ENCODE data around the gene RHEB. TPM values are rescaled to one million over a fixed set of nuclear protein-coding genes. Genes with fewer than 3 reads are reported as not detected.

Gene RHEB
- total RNA-seq, 4 donors from 2014 or later: 41.2 to 64.4 (median 53.5) TPM

DNA sequence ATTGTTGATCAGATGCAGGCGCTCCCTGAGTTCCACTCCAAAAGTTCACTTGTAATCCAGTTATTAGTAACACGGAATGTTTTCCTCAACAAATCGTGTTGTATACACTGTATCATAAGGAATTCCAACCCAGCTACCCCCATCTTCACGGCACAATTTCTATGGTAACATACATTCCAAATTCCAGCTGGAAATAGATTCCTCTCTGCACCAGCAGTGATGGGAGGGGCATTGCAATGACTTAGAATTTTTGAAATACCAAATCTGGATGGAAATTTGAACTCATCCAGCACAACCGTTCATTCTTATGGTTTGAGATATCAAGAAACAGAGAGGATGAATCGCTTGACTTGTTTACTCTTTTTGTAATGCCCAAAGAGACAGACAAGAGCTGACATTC is 38.9 kb upstream of the RHEB start:
- 83 to 84% methylated on average over 6 of the region's 6 CpGs for WGBS, 2 donors
- no peak overlapping the region for H3K4me3 ChIP-seq (ENCODE audit: low read depth, poor library complexity, severe bottlenecking)
- no peak for DNase-seq (ENCODE audit: low spot score in 2 of 2)
- intact Hi-C loops (cut with DNase I; ENCODE audit: low total_unique reads): no loop called here
- TF ChIP-seq POLR2A (IDR thresholded peaks at IDR 0.05): no peak
- TF ChIP-seq, protein P1, sequence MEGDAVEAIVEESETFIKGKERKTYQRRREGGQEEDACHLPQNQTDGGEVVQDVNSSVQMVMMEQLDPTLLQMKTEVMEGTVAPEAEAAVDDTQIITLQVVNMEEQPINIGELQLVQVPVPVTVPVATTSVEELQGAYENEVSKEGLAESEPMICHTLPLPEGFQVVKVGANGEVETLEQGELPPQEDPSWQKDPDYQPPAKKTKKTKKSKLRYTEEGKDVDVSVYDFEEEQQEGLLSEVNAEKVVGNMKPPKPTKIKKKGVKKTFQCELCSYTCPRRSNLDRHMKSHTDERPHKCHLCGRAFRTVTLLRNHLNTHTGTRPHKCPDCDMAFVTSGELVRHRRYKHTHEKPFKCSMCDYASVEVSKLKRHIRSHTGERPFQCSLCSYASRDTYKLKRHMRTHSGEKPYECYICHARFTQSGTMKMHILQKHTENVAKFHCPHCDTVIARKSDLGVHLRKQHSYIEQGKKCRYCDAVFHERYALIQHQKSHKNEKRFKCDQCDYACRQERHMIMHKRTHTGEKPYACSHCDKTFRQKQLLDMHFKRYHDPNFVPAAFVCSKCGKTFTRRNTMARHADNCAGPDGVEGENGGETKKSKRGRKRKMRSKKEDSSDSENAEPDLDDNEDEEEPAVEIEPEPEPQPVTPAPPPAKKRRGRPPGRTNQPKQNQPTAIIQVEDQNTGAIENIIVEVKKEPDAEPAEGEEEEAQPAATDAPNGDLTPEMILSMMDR (IDR thresholded peaks at IDR 0.05): no peak

DNA sequence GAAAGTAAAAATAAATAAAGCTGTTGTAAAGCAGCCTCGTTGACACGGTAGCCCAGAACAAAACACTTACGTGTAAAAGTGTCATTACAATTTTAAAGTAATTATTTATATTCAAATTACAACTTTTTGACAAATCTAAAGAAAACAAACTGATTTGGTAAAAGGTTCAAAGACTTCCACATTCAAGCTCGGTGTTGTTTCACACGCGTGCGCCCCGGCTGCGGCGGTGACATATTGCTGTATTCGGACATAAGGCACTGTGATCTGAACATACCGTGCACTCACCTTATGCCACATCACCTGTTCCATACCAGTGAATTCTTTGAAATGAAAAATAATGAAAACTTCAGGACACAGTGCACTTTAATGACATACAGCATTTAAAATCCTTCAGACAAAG is 36.9 kb upstream of the RHEB start:
- intact Hi-C loops (cut with DNase I; ENCODE audit: low total_unique reads): no loop called here
- WGBS, 2 donors: 96 to 98% methylated on average over 12 of the region's 12 CpGs
- DNase-seq (ENCODE audit: low spot score in 2 of 2): no peak
- TF ChIP-seq POLR2A (IDR thresholded peaks at IDR 0.05): no peak
- TF ChIP-seq, protein P1 (IDR thresholded peaks at IDR 0.05): no peak
- H3K4me3 ChIP-seq (ENCODE audit: low read depth, poor library complexity, severe bottlenecking): no peak overlapping the region

DNA sequence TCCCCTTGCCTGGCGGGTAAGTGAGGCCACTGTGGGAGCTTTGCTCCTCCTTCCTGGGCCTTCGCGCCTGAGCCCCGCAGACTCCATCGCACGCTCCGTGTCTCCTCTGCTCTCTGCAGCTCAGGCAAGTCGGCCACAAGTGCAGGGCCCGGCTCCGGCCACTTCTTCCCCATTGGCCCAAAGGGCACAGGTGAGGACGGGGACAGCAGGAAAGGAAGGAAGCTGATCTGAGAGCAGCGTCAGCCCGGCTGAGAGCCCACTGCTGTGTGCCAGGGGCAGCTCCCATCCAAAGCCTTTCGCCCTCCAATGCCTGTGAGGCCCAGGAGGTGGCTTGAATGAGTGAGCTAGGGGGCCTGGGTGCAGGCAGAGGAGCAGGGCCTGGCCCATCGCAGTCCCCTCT is 33.7 kb upstream of the RHEB start:
- intact Hi-C loops (cut with DNase I; ENCODE audit: low total_unique reads): no loop called here
- WGBS, 2 donors: 71 to 84% methylated on average over 14 to 15 of the region's 15 CpGs
- no peak overlapping the region for H3K4me3 ChIP-seq (ENCODE audit: low read depth, poor library complexity, severe bottlenecking)
- DNase-seq (ENCODE audit: low spot score in 2 of 2): no peak
- TF ChIP-seq, protein P1 (IDR thresholded peaks at IDR 0.05): no peak
- TF ChIP-seq POLR2A (IDR thresholded peaks at IDR 0.05): no peak

DNA sequence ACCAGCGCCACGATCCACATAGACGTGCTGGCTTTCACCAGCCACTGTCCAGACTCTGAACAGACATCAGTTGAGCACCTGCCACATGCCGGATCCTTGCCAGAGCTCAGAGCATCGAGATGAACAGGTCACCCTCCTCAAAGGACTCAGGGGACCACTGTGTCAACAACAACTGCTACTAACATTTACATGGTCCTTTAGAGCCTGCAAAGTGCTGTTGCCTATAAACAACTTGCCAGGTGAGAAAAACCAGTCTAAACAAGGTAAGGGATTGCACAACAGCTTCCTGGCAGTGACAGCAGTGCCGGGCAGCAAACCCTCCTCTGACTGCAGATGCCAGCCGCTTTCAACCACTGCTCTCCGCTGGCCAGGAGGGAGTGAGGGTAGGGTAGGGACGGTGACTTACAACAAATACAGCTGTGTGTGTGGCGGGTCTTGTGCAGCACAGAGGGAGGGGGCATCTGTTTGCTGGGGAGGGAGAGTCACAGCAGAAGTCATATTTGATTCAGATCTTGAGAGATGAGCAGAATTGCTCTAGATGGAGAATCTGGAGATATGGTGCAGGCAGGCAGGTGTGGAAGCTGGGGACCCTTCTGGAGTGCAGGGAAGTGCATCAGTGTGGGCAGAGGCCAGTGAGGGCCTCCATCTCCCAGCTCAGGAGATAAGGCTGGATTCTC is 32.8 kb upstream of the RHEB start:
- DNase-seq (ENCODE audit: low spot score in 2 of 2): peak in 1 of 2 donors; percentile 30
- intact Hi-C loops (cut with DNase I; ENCODE audit: low total_unique reads): no loop called here
- 28 to 36% methylated on average over 10 of the region's 10 CpGs for WGBS, 2 donors
- TF ChIP-seq POLR2A (IDR thresholded peaks at IDR 0.05): no peak
- TF ChIP-seq, protein P1 (IDR thresholded peaks at IDR 0.05): no peak
- no peak overlapping the region for H3K4me3 ChIP-seq (ENCODE audit: low read depth, poor library complexity, severe bottlenecking)

DNA sequence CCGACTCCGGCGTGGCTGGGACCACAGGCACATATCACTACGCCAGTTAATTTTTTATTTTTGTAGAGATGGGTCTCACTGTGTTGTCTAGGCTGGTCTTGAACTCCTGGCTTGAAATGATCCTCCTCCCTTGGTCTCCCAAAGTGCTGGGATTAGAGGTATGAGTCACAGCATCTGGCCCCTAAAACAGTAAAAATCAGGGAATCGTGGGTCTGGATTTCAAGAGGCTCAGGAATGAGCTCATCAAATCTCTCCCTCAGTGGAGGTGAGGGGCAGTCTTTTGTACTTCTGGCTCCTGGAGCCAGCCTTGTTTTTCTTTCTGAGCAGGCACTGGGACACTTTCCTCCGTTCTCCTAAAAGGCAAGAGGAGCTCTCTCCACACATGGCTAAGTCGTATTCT is 32.1 kb upstream of the RHEB start:
- no peak for DNase-seq (ENCODE audit: low spot score in 2 of 2)
- TF ChIP-seq, protein P1 (IDR thresholded peaks at IDR 0.05): no peak
- no peak for TF ChIP-seq POLR2A (IDR thresholded peaks at IDR 0.05)
- H3K4me3 ChIP-seq (ENCODE audit: low read depth, poor library complexity, severe bottlenecking): no peak overlapping the region
- WGBS, 2 donors: 72 to 84% methylated on average over 7 of the region's 7 CpGs
- intact Hi-C loops (cut with DNase I; ENCODE audit: low total_unique reads): no loop called here
